Epithelial cell of proximal tubule (primary cell): Measurements from ENCODE around the gene MPEG1. TPM values are rescaled to one million over a fixed set of nuclear protein-coding genes. Genes with fewer than 3 reads are reported as not detected.

Experiments used
- DNase-seq: peaks from one replicate; pipeline ENCODE4 v3.0.0-alpha.2; 2011; ENCODE audit warnings: low read depth
- H3K4me3 ChIP-seq: 2 replicates; pipeline ENCODE4 v1.5.1; 2011; ENCODE audit warnings: low read depth, mild to moderate bottlenecking, low read length
- total RNA-seq: library from RNA; depleted of rRNA; stranded (reverse); fragments of >200 nt; gene quantifications from 2 replicates; pipeline ENCODE4 v1.2.3, GENCODE V29; 2015
- TF ChIP-seq, protein P1 (sequence below): conservative IDR thresholded peaks from 2 replicates; pipeline ENCODE4 v1.5.1; 2012; ENCODE audit warnings: low read depth, mild to moderate bottlenecking, low read length

Gene MPEG1
- total RNA-seq, 1 donor from 2014 or later: not detected

- no peak overlapping the region for H3K4me3 ChIP-seq
- TF ChIP-seq, protein P1, sequence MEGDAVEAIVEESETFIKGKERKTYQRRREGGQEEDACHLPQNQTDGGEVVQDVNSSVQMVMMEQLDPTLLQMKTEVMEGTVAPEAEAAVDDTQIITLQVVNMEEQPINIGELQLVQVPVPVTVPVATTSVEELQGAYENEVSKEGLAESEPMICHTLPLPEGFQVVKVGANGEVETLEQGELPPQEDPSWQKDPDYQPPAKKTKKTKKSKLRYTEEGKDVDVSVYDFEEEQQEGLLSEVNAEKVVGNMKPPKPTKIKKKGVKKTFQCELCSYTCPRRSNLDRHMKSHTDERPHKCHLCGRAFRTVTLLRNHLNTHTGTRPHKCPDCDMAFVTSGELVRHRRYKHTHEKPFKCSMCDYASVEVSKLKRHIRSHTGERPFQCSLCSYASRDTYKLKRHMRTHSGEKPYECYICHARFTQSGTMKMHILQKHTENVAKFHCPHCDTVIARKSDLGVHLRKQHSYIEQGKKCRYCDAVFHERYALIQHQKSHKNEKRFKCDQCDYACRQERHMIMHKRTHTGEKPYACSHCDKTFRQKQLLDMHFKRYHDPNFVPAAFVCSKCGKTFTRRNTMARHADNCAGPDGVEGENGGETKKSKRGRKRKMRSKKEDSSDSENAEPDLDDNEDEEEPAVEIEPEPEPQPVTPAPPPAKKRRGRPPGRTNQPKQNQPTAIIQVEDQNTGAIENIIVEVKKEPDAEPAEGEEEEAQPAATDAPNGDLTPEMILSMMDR: peak; percentile 72
- DNase-seq: peak; percentile 61
Measured at GRCh38 chr11:59207988-59208451, 4.7 kb downstream of the MPEG1 start.

DNA sequence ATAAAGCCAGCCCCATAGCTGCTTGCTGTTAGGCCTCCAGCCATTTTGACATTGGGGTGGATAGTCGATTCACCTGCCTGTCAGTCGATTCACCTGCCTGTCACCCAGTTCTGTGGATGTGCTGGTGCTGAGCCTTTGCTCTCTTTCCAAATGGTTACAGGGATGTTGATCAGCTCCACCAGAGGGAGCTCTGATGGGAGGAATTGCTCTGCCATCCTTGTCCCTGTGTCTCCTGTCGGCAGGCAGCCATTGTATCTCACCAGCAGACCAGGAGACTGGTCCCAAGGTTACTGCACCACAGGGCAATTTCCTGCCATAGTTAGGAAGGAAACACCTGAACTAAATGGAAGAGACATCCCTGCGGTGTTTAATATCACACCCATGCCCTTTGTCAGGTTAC, 6.1 kb downstream of the MPEG1 start:
- DNase-seq: no peak
- H3K4me3 ChIP-seq: no peak overlapping the region
- TF ChIP-seq, protein P1: peak; percentile 70

GRCh38 chr11:59205648-59206047, 7.1 kb downstream of the MPEG1 start:
- DNase-seq: no peak
- no peak overlapping the region for H3K4me3 ChIP-seq
- TF ChIP-seq, protein P1: no peak

DNA sequence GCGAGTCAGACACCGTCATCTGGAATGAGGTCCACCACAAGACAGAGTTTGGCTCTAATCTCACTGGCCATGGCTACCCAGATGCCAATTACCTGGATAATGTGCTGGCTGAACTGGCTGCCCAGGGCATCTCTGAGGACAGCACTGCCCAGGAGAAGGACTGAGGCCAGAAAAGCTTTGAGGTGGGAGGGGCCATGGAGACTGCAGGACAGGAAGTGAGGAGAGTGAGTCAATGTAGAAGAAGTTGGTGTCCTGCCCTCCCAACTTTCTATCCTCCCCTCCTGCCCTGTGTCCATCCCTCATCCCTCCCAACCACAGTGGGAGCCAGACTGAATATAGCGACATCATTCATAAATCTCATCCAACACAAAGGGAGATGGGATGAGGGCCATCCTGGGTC, 8.0 kb downstream of the MPEG1 start:
- TF ChIP-seq, protein P1: no peak
- H3K4me3 ChIP-seq: no peak overlapping the region

DNA sequence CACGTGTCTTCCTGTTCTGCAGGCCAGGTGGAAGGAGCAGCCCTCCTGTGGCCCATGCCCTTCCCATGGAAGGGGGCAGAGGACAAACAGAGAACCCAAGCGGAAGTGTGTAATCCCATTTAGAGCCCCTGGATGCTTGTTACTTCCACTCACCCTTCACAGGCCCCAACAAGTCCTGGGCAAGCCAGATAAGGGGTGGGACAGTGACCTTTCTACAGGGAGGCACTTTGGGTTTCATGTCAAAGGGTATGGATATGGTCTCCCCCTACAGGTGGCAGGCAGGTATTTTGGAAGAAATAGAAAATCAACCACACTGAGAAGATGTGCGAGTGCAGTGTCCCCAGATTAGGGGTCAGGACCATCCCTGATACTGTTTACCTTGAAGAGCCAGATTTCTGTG, 11.4 kb downstream of the MPEG1 start:
- TF ChIP-seq, protein P1: peak; percentile 52
- H3K4me3 ChIP-seq: no peak overlapping the region
- no peak for DNase-seq

More for the DNA sequence above, 8.0 kb downstream of the MPEG1 start:
- DNase-seq: no peak

DNA sequence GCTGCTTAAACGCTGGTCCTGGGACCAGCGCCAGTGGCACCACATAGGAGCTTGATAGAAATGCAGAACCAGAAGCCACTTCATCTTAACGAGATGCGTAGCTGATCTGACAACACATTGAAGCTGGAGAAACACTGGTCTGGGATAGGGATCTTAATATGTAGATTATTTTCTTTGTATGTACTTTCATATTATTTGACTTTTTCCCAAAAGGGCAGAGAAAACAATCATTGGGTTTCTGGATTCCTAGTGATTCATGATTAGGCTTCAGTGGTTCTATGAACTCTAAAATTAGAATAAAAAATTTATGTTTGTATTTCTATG, 12.3 kb downstream of the MPEG1 start:
- no peak overlapping the region for H3K4me3 ChIP-seq
- DNase-seq: no peak
- TF ChIP-seq, protein P1: no peak

- no peak overlapping the region for H3K4me3 ChIP-seq
- TF ChIP-seq, protein P1: no peak
- no peak for DNase-seq
Measured at GRCh38 chr11:59199546-59200422, 12.9 kb downstream of the MPEG1 start.
